Testis (tissue), 3 donors: ENCODE results near the gene KDM1B. TPM values are rescaled to one million over a fixed set of nuclear protein-coding genes. Genes with fewer than 3 reads are reported as not detected.
"Not testable (repeated sequence)": the region's sequence is repeated elsewhere in the genome, so short reads cannot be mapped to it uniquely, and the experiment has no call there.

Source experiments
- DNase-seq: peaks from one replicate; pipeline ENCODE4 v3.0.0-alpha.2; 2019
- H3K27ac ChIP-seq, 2 donors: fragments of 200-600 bp; sonication (generic); one replicate each; pipeline ENCODE4 v1.5.1; 2019
- H3K27me3 ChIP-seq: fragments of 200-600 bp; sonication (generic); one replicate; pipeline ENCODE4 v1.5.1; 2019
- H3K36me3 ChIP-seq: fragments of 200-600 bp; sonication (generic); one replicate; pipeline ENCODE4 v1.5.1; 2017; ENCODE audit warnings: low read depth; ENCODE audit errors: missing control alignments
- H3K4me1 ChIP-seq: fragments of 200-600 bp; sonication (generic); one replicate; pipeline ENCODE4 v1.5.1; 2019
- H3K4me3 ChIP-seq, 2 donors: fragments of 200-600 bp; sonication (generic); one replicate each; pipeline ENCODE4 v1.5.1; 2017 to 2019
- H3K9me3 ChIP-seq: fragments of 200-600 bp; sonication (generic); one replicate; pipeline ENCODE4 v1.5.1; 2017
- CTCF ChIP-seq, 3 experiments: fragments of 450-650 bp in 2 of 3; fragments of 200-600 bp in 1 of 3; sonication (generic) in 1 of 3; IDR thresholded peaks; one replicate each; pipeline ENCODE4 v1.5.1; 2016 to 2019; ENCODE audit warnings: antibody characterized with exemption in 3 of 3, mild to moderate bottlenecking in 2 of 3, moderate library complexity in 1 of 3
- POLR2A ChIP-seq: fragments of 450-650 bp; IDR thresholded peaks from one replicate; pipeline ENCODE4 v1.6.1; 2017; ENCODE audit warnings: antibody characterized with exemption, mild to moderate bottlenecking, moderate library complexity
- WGBS, 2 donors: methylation state at CpG; one replicate each; pipeline ENCODE4 v1.1.5; 2018; 5-methylcytosine and 5-hydroxymethylcytosine counted together
- intact Hi-C: fragments of 100-400 bp; cut with DNase I; formaldehyde crosslinking; loops from one replicate; pipeline ENCODE4 v1.15.1; 2023; ENCODE audit warnings: low total_unique reads
- polyA plus RNA-seq: library from polyadenylated mRNA; stranded (reverse); fragments of 350-450 nt; fragmentation: Illumina TruSeq; extraction: RNeasy Lipid Tissue Mini Kit (QIAGEN cat#74804); gene quantifications from one replicate; pipeline ENCODE4 v1.2.3, GENCODE V29; 2014; ENCODE audit warnings: low read depth, low replicate concordance; ENCODE audit not compliant: insufficient read depth
- total RNA-seq, 2 donors: library from RNA; depleted of rRNA; stranded (reverse); fragments of >200 nt; gene quantifications; one replicate each; pipeline ENCODE4 v1.2.3, GENCODE V29; 2016

Gene KDM1B
- total and polyA plus RNA-seq, 3 donors from 2014 or later, result 32.1 to 41.1 (median 38.1) TPM

- H3K4me1 ChIP-seq, intact Hi-C loops, H3K9me3 ChIP-seq, DNase-seq, H3K27ac ChIP-seq, H3K27me3 ChIP-seq, H3K36me3 ChIP-seq, H3K4me3 ChIP-seq: not testable (repeated sequence)
- 83 to 96% methylated on average over 1 to 10 of the region's 14 CpGs for WGBS, 2 donors
These were observed 73.4 kb downstream of the KDM1B start for GRCh38 chr6:18228590-18228989.

- 96 to 97% methylated on average over 7 of the region's 7 CpGs for WGBS, 2 donors
- H3K27ac ChIP-seq, H3K9me3 ChIP-seq, H3K4me3 ChIP-seq, intact Hi-C loops, H3K27me3 ChIP-seq, H3K36me3 ChIP-seq, DNase-seq, H3K4me1 ChIP-seq: not testable (repeated sequence)
These were observed 76.6 kb downstream of the KDM1B start for GRCh38 chr6:18231856-18232255.

GRCh38 chr6:18233770-18234169 lies 78.5 kb downstream of the KDM1B start:
- DNase-seq, H3K9me3 ChIP-seq, H3K4me1 ChIP-seq, H3K36me3 ChIP-seq, H3K27ac ChIP-seq, intact Hi-C loops, H3K4me3 ChIP-seq, H3K27me3 ChIP-seq: not testable (repeated sequence)
- WGBS, 2 donors, result 97 to 100% methylated on average over 3 to 4 of the region's 4 CpGs

GRCh38 chr6:18234564-18234963 lies 79.3 kb downstream of the KDM1B start:
- DNase-seq, result no peak
- no peaks in the 10 kb centered on the region for H3K27me3 ChIP-seq
- no peaks in the 10 kb centered on the region for H3K9me3 ChIP-seq
- no peak overlapping the region for H3K4me3 ChIP-seq
- no peak overlapping the region for H3K27ac ChIP-seq
- H3K4me1 ChIP-seq, result no peaks in the 10 kb centered on the region
- 96 to 98% methylated on average over 1 of the region's 1 CpG for WGBS, 2 donors
- intact Hi-C loops, result no loop called here
- no peaks in the 10 kb centered on the region for H3K36me3 ChIP-seq
- TF ChIP-seq CTCF (IDR thresholded peaks at IDR 0.05) (no peak), POLR2A (no peak)

- WGBS, 2 donors, result 91 to 97% methylated on average over 3 of the region's 3 CpGs
- H3K27me3 ChIP-seq, result no peaks in the 10 kb centered on the region
- H3K4me3 ChIP-seq, result no peak overlapping the region
- intact Hi-C loops, result no loop called here
- H3K36me3 ChIP-seq, result no peaks in the 10 kb centered on the region
- no peak overlapping the region for H3K27ac ChIP-seq
- DNase-seq, result no peak
- no peaks in the 10 kb centered on the region for H3K9me3 ChIP-seq
- TF ChIP-seq POLR2A, result no peak
- no peak for TF ChIP-seq CTCF (IDR thresholded peaks at IDR 0.05)
- no peaks in the 10 kb centered on the region for H3K4me1 ChIP-seq
These were observed 80.3 kb downstream of the KDM1B start for GRCh38 chr6:18235524-18235923.

GRCh38 chr6:18237167-18237566 lies 81.9 kb downstream of the KDM1B start:
- no peaks in the 10 kb centered on the region for H3K36me3 ChIP-seq
- H3K9me3 ChIP-seq, result no peaks in the 10 kb centered on the region
- no peaks in the 10 kb centered on the region for H3K27me3 ChIP-seq
- no peak overlapping the region for H3K27ac ChIP-seq
- intact Hi-C loops, result no loop called here
- TF ChIP-seq CTCF (IDR thresholded peaks at IDR 0.05), result no peak
- TF ChIP-seq POLR2A, result no peak
- no peaks in the 10 kb centered on the region for H3K4me1 ChIP-seq
- WGBS, 2 donors, result 100% methylated on average over 1 of the region's 1 CpG
- DNase-seq, result no peak
- H3K4me3 ChIP-seq, result no peak overlapping the region
